Activated naive CD8-positive, alpha-beta T cell treated with anti-CD3 and anti-CD28 coated beads for 36 hours (primary cell): ENCODE results near the gene GFER. TPM values are rescaled to one million over a fixed set of nuclear protein-coding genes. Genes with fewer than 3 reads are reported as not detected.
A peak's percentile ranks its signal among the peaks of the same experiment; 100 is the strongest.

Experiments
- DNase-seq: peaks from one replicate; pipeline ENCODE4 v3.0.0; 2021
- H3K27ac Mint-ChIP-seq: one replicate; pipeline ENCODE4 v1.8.0; 2022; ENCODE audit warnings: mild to moderate bottlenecking, moderate library complexity, mixed read lengths
- H3K27me3 Mint-ChIP-seq: one replicate; pipeline ENCODE4 v1.8.0; 2022; ENCODE audit warnings: mild to moderate bottlenecking, mixed read lengths
- H3K36me3 Mint-ChIP-seq: one replicate; pipeline ENCODE4 v1.8.0; 2021; ENCODE audit warnings: mild to moderate bottlenecking, mixed read lengths
- H3K4me1 Mint-ChIP-seq: one replicate; pipeline ENCODE4 v1.8.0; 2021; ENCODE audit warnings: mixed read lengths
- H3K4me3 Mint-ChIP-seq: one replicate; pipeline ENCODE4 v1.8.0; 2022; ENCODE audit warnings: mild to moderate bottlenecking, moderate library complexity, mixed read lengths
- H3K9me3 Mint-ChIP-seq: one replicate; pipeline ENCODE4 v1.8.0; 2022; ENCODE audit warnings: mixed read lengths
- total RNA-seq, 2 experiments: library from RNA; stranded (reverse); gene quantifications; one replicate each; pipeline ENCODE4 v1.2.3, GENCODE V29; 2021

The GFER gene
- total RNA-seq, 2 experiments from 2014 or later = 27.3 to 29.5 TPM

- no peak overlapping the region for H3K27ac Mint-ChIP-seq
- no peaks in the 10 kb centered on the region for H3K9me3 Mint-ChIP-seq
- H3K36me3 Mint-ChIP-seq = peaks cover 34% of the 10 kb centered on the region
- H3K4me1 Mint-ChIP-seq = peaks cover 16% of the 10 kb centered on the region
- no peak for DNase-seq
- peaks cover 20% of the 10 kb centered on the region for H3K27me3 Mint-ChIP-seq
- H3K4me3 Mint-ChIP-seq = no peak overlapping the region
Measured at GRCh38 chr16:1976951-1977874, 6.8 kb upstream of the GFER start.

DNA sequence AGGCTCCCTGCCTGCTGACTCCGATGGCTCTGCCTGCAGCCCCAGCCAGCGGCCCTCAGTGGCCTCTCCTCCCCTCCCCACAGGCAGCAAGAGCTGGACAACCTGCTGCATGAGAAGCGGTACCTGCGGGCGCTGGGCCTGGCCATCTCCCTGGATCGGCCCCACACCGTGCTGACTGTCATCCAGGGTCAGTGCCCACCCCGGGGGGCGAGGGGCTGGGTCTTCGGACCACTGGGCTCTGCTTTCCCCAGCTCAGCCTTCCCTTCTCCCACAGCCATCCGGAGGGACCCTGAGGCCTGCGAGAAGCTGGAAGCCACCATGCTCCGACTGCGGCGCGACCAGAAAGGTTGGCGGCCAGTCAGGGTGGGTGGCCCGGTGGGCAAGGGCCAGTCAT is 6.1 kb upstream of the GFER start:
- peaks cover 13% of the 10 kb centered on the region for H3K4me1 Mint-ChIP-seq
- no peaks in the 10 kb centered on the region for H3K9me3 Mint-ChIP-seq
- H3K27me3 Mint-ChIP-seq = peaks cover 26% of the 10 kb centered on the region
- H3K36me3 Mint-ChIP-seq = peaks cover 29% of the 10 kb centered on the region
- H3K27ac Mint-ChIP-seq = no peak overlapping the region
- no peak overlapping the region for H3K4me3 Mint-ChIP-seq
- DNase-seq = no peak

DNA sequence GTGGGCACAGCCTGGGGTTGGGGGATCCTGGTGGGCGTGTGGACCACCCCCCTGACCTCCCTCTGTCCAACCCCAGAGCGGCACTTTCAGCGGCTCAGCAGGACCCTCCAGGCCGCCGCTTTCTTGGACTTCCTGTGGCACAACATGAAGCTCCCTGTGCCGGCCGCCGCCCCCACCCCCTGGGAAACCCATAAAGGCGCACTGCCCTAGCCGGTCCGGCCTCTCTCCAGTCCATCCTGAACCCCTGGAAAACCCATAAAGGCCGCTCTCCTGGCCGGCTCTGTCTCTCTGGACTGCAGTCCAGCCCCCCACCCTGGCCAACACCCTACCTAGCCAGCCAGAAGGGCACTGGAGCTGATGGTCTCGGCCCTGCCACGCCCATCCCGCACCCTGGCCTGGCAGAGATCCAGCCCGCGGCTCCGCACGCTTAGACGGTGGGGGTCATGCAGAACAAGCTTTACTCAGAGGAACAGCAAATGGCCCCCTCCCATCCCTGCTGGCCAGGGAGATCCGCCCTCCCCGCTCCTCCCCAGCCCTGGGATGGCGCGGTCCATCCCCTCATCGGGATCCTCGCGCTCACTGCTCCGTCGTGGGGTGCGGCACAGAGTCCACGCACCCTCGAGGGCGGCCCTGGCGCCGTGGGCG is 5.4 kb upstream of the GFER start:
- Mint-ChIP-seq H3K4me1 (peaks cover 11% of the 10 kb centered on the region), H3K9me3 (no peaks in the 10 kb centered on the region), H3K4me3 (no peak overlapping the region), H3K27me3 (peaks cover 31% of the 10 kb centered on the region), H3K36me3 (peaks cover 23% of the 10 kb centered on the region), H3K27ac (no peak overlapping the region)
- no peak for DNase-seq

DNA sequence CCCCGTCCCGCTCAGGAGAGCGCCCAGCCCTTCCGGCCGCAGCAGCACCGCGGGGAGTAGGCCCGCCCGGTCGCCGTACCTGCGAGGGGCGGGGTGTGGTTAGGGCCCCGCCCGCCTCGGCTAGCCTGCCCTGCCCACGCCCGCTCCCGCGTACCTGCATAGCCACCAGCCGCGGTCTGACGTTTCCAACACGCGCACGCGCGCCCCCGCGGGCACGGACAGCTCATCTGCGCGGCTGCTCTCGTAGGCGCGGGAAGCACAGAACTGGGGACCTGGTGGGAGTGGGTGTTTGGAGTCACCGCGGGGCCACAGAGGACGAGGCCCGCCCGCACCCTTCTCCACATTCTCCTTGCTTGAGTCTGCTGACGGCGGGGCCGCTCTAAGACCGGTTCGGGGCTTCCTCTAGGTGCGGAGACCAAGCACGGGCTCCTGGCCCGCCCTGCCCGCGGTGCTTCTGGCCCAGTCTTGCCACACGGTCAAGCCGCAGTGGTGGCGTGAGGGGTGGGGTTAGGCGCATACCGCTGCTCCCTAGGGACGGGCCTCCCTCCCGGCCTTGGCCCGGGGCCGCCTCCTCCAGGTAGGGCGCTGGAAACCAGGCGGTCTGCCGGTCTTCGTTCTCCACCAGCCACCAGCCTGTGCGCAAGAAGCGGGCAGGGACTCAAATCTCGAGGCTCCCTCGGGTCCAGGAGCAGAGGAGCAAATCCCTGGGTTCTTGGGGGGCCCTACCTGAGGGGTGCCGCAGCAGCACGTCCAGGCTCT is 4.5 kb upstream of the GFER start:
- Mint-ChIP-seq H3K9me3 (no peaks in the 10 kb centered on the region), H3K27ac (no peak overlapping the region), H3K4me3 (no peak overlapping the region), H3K4me1 (peaks cover 11% of the 10 kb centered on the region), H3K27me3 (peaks cover 31% of the 10 kb centered on the region), H3K36me3 (peaks cover 23% of the 10 kb centered on the region)
- peak; percentile 49 for DNase-seq

- peaks cover 17% of the 10 kb centered on the region for H3K36me3 Mint-ChIP-seq
- peaks cover 13% of the 10 kb centered on the region for H3K4me1 Mint-ChIP-seq
- no peak overlapping the region for H3K4me3 Mint-ChIP-seq
- no peak overlapping the region for H3K27ac Mint-ChIP-seq
- no peaks in the 10 kb centered on the region for H3K9me3 Mint-ChIP-seq
- no peak for DNase-seq
- H3K27me3 Mint-ChIP-seq = peaks cover 31% of the 10 kb centered on the region
Measured at GRCh38 chr16:1980030-1980769, 3.8 kb upstream of the GFER start.

- Mint-ChIP-seq H3K36me3 (peaks cover 16% of the 10 kb centered on the region), H3K27ac (no peak overlapping the region), H3K4me1 (peaks cover 17% of the 10 kb centered on the region), H3K4me3 (no peak overlapping the region), H3K27me3 (peaks cover 31% of the 10 kb centered on the region), H3K9me3 (no peaks in the 10 kb centered on the region)
- no peak for DNase-seq
Measured at GRCh38 chr16:1980770-1981087, 3.3 kb upstream of the GFER start.

DNA sequence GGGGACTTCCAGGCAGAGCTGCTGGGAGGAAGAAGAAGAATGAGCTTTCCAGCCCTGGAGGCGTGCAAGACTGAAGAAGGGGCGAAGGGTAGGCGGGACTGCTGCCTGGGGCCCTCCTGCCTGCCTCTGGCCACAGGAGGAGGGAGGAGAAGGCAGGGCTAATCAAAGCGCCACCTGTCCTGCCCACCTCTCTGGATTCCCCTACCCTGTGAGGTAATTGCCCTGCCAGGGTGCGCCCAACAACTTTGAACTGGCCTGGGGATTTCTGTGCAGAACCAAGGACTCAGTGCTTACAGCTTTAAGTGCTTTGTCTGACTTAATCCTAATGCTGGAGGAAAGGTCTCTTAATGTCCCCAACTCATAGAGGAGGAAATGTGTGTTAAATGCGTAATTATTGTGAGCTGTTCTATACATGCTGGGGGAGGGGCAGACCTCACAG is 2.6 kb upstream of the GFER start, which contains the start of gene NOXO1:
Gene NOXO1, minus strand, starts transcription at position 72 of the 439 bp plus-strand sequence. CDS start 290 bp downstream, outside the sequence.
- Mint-ChIP-seq H3K4me3 (peak within 1 kb of the TSS; percentile 37), H3K27ac (peak within 1 kb of the TSS; percentile 20), H3K27me3 (peaks cover 31% of the 10 kb centered on the region), H3K36me3 (peaks cover 12% of the 10 kb centered on the region), H3K4me1 (peaks cover 17% of the 10 kb centered on the region), H3K9me3 (no peaks in the 10 kb centered on the region)
- no peak for DNase-seq

DNA sequence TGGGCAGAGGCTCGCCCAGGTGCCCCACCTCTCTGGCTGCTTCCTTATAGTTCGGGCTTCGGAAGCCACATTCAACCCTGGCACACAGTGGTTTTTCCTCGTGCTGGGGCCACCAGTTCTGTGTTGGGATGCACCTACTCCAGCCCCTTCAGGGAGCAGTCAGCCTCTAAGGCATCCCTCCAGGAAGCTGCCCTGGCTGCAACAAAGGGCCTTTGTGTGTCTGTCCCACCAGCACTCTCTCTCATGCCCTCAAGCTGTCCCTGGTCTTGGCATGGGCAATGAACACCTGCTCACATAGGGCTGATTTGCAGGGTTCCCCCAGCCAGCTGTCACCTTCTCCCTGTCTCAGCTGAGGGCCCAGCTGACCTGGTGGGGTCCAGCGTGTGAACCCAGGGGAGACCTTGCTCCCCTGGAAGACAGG is 2.0 kb upstream of the GFER start:
- Mint-ChIP-seq H3K27ac (no peak overlapping the region), H3K9me3 (no peaks in the 10 kb centered on the region), H3K27me3 (peaks cover 31% of the 10 kb centered on the region), H3K36me3 (peaks cover 18% of the 10 kb centered on the region), H3K4me3 (no peak overlapping the region), H3K4me1 (peaks cover 17% of the 10 kb centered on the region)
- DNase-seq = no peak

DNA sequence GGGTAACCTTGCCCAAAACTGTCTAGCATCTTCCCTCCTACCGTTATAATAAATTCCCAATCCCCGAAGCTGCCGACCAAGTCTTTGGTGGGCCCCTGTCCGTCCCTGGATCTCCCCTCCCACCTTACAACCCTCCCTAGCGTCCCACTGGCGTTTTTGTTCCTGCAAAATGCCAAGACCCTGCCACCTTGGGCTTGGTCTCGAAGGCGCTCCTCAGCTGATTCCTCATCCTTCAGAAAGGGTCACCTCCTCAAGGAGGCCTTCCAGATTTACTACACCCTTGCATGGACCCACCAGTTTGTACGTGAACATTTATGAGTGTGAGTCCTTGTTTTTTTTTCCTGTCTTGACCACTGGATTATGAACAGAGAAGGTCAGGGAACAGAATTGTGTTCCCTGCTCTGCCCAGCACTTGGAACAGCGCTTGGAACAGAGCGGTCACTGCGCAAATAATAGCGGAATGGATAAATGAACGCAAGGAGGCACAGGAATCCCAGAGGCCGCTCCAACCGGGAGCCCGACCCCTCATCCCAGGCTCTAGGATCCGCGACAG is 926 bp upstream of the GFER start:
- Mint-ChIP-seq H3K9me3 (no peaks in the 10 kb centered on the region), H3K27me3 (peaks cover 37% of the 10 kb centered on the region), H3K4me1 (peaks cover 17% of the 10 kb centered on the region), H3K27ac (no peak overlapping the region), H3K36me3 (peaks cover 16% of the 10 kb centered on the region), H3K4me3 (peak overlapping the region; percentile 70)
- no peak for DNase-seq

- H3K27ac Mint-ChIP-seq = peak overlapping the region; percentile 12
- peaks cover 23% of the 10 kb centered on the region for H3K4me1 Mint-ChIP-seq
- DNase-seq = no peak
- H3K27me3 Mint-ChIP-seq = peaks cover 51% of the 10 kb centered on the region
- no peaks in the 10 kb centered on the region for H3K9me3 Mint-ChIP-seq
- peaks cover 12% of the 10 kb centered on the region for H3K36me3 Mint-ChIP-seq
- H3K4me3 Mint-ChIP-seq = peak overlapping the region; percentile 84
Measured at GRCh38 chr16:1984347-1985225, 593 bp downstream of the GFER start.

- Mint-ChIP-seq H3K36me3 (peaks cover 12% of the 10 kb centered on the region), H3K27me3 (peaks cover 52% of the 10 kb centered on the region), H3K4me3 (peak overlapping the region; percentile 84), H3K9me3 (no peaks in the 10 kb centered on the region), H3K27ac (no peak overlapping the region), H3K4me1 (peaks cover 23% of the 10 kb centered on the region)
- DNase-seq = no peak
Measured at GRCh38 chr16:1985466-1986150, 1.6 kb downstream of the GFER start.

- Mint-ChIP-seq H3K36me3 (peaks cover 12% of the 10 kb centered on the region), H3K27ac (no peak overlapping the region), H3K27me3 (peaks cover 44% of the 10 kb centered on the region), H3K9me3 (no peaks in the 10 kb centered on the region), H3K4me1 (peaks cover 26% of the 10 kb centered on the region), H3K4me3 (no peak overlapping the region)
- no peak for DNase-seq
Measured at GRCh38 chr16:1987198-1987597, 3.2 kb downstream of the GFER start.
